22Rv1 (cell line): Measurements from ENCODE around the gene EBF3.

Experiments used
- ZFX ChIP-seq: fragments of 450-650 bp; IDR thresholded peaks from 2 replicates; pipeline ENCODE4 v1.6.1; 2017; ENCODE audit warnings: antibody characterized with exemption, borderline replicate concordance
- TF ChIP-seq, protein P1 (sequence below): fragments of 450-650 bp; IDR thresholded peaks from 2 replicates; pipeline ENCODE4 v1.5.1; 2017; ENCODE audit warnings: mild to moderate bottlenecking

DNA sequence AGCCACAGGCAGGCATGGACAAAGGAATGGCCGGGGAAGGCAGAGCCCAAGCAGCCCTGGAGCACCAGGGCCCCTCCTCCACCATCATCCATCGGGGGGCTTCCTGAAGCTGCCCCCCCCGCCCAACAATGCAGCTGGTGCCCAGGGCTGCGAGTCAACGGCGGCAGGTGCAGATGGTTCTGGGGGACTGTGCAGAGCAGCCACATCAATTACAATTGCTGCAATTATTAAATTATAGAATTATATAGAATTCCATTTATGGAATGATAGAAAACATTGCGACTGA is 28.3 kb downstream of the EBF3 start:
- TF ChIP-seq, protein P1, sequence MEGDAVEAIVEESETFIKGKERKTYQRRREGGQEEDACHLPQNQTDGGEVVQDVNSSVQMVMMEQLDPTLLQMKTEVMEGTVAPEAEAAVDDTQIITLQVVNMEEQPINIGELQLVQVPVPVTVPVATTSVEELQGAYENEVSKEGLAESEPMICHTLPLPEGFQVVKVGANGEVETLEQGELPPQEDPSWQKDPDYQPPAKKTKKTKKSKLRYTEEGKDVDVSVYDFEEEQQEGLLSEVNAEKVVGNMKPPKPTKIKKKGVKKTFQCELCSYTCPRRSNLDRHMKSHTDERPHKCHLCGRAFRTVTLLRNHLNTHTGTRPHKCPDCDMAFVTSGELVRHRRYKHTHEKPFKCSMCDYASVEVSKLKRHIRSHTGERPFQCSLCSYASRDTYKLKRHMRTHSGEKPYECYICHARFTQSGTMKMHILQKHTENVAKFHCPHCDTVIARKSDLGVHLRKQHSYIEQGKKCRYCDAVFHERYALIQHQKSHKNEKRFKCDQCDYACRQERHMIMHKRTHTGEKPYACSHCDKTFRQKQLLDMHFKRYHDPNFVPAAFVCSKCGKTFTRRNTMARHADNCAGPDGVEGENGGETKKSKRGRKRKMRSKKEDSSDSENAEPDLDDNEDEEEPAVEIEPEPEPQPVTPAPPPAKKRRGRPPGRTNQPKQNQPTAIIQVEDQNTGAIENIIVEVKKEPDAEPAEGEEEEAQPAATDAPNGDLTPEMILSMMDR: no peak
- TF ChIP-seq ZFX: no peak
